Measurements from ENCODE around the gene ZFHX3.

The ZFHX3 gene

DNA sequence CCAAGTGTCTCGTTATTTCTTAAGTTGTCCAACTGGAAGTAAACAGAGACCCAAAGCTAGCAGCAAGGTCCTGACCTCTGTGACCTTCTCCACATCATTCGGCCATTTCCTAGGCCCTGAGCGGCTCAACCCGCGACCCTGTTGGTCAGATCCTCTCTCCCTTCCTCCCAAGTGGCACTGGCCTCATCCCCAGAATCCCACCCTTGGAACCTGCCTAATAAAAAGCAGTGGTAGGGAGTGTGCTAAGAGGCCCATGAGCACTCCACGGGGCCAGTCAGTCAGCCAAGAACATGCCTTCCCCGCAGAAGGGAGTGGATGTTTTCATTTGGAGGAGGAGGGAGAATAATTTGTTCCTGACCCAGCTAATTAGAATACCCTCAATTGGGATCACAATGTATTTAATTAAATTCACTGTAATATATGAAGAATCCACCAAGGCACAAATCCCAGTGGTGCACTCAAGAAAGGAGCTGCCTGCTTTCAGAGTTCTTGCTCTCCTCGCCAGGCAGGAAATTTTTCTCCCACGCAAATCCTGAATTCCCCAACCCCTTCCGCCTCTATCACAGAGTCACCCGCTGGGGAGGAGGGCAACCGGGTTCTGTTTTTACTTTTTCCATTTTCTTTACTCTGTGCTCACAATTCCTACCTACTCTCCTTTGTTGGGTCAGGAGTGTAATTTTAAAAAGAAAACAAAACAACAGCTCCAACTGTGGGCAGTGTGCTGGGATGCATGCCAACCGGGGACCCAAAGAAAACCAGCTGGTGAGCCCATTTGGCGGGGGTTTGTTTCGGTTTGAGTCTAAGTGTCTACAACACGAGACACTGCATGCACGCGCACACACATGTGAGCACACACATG lies 153.4 kb downstream of the ZFHX3 start:
- DNase-seq, result no peak

DNA sequence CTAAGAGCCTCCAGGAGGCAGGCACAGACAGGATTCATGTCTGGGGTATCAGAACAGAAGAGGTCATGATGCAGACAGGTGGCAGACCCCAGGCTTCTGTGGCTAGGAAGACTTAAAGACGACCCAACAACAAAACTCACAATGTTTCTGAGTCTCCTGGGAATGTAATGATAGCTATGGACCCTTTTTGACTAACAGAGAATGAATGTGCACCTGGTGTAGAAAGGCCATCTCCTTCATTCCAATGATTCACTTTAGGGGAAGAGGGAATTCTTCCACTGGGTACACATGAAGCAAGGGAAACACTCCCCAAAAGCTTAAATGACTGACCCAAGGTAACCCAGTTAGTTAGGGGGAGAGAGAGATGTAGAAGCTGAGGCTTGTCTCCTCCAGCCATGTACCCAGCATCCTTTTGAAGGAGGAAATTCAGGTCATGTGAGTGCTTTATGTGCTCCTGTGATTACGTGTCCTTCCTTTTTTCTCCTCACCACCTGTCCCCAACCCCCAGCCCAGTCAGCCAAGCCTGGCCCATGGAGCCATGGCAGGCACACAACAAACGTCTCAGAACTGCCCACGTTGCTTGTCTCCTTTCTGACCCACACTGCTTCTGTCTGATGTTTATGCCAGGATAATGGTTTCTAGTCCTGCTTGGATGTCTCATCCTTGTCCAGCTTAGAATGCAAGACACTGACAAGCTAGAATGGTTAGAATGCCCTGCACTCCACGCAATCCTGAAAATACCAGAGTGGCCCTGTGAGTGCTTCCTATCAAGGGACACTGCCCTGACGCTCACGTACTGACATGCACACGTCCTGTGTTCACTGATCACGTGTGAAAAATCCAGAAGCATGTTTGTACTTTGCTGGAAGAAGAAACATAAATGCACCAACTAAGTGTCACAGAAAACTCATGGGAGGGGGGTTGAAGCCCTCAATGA lies 156.4 kb downstream of the ZFHX3 start:
- DNase-seq, result no peak

DNA sequence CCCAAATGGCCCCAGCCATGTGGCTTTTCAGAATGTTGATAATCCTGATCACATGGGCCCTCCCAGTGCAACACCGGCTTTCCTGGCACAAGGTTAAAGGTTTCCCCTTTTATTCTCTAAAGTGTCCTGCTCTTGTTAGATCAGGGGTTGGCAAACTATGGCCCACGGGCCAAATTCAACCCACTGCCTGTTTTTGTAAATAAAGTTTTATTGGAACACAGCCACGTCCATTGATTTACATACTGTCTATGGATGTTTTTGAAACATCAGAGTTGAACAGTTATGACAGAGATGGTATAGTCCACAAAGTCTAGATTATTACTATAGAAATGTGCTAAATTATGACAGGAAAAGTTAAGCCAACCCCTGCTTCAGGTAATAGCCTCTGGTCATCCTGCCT lies 157.3 kb downstream of the ZFHX3 start:
- no peak for DNase-seq

GRCh38 chr16:72889616-72890582 lies 158.0 kb downstream of the ZFHX3 start:
- DNase-seq, result no peak

GRCh38 chr16:72887537-72887936 lies 160.4 kb downstream of the ZFHX3 start:
- DNase-seq, result no peak

DNA sequence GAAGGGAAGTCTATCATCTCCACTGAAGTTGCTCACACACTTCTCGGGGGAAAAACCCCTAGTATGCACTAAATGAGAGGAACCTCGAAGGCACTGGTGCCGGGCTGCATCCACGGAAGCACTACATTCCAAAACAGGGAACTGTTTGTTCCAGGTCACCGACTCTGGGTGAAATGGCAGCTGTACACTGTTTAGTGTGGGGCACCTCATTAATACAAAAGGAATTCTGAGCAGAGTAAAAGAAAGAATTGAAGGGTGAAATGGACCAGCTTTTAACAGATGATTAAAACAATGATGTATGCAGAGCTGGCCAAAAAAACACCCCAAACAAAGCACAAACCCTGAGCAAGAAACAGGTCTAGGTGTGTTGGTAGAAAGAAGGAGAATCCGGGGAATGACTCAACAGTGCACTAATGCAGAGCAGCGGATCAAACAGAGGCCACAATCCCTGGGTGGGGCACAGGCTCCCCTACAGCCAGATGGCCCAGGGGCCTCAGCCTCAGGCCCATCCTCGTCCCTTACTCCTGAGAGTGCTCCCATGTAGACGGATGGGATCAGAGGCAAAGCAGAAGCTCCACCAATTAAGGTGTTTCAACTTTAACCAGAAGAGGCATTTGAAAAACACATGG lies 161.5 kb downstream of the ZFHX3 start:
- no peak for DNase-seq

DNA sequence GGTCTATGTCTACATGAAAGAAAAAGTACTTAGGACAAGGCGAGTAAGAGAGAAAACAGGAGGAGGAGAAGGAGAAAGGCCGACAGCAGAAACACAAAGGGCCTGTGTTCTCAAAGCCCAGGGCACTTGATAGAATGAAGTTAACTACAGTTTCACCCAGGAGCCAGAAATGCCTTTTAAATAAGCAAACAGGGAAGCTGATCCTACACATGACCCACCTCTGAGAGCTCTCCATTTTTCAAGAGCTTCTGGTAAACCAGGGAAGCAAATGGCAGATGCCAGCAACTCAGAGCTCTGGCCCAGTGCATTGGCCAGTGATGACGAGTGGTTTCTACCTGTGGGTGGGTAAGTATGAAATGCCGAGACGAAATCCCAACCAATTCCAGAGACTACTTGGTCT lies 163.4 kb downstream of the ZFHX3 start:
- DNase-seq, result no peak

GRCh38 chr16:72884037-72884436 lies 163.9 kb downstream of the ZFHX3 start:
- no peak for DNase-seq

GRCh38 chr16:72879846-72880245 lies 168.1 kb downstream of the ZFHX3 start:
- no peak for DNase-seq

GRCh38 chr16:72878301-72879269 lies 169.3 kb downstream of the ZFHX3 start:
- DNase-seq, result no peak

DNA sequence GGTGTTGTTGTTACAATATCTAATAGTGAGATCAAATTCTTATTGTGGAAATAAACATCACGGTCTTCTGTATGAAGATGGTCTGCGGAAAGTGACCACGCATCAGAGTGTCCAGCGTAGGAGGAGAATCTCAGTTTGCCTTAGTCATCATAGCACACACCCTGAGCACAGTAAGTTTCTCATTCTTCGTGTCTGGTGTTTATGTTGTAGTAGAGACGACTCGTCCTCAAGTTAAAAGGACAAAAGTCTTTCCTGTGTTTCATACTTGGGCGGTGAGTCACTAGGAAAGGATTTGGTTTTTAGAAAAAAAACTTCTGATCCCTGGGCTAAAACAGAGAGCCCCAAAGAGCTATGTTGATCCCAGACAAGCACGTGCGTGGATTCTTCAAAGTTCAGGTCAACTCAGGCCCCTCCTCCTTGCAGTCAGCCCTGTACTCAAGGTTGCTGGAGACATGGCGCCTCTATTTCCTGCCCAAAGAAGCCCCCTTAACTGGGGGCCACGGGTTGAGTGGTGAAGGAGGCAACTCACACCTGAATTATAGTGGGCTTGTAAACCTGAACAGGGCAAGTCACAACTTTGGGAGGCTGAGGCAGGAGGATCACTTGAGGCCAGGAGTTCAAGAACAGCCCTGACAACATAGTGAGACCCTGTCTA lies 170.4 kb downstream of the ZFHX3 start:
- DNase-seq, result no peak

DNA sequence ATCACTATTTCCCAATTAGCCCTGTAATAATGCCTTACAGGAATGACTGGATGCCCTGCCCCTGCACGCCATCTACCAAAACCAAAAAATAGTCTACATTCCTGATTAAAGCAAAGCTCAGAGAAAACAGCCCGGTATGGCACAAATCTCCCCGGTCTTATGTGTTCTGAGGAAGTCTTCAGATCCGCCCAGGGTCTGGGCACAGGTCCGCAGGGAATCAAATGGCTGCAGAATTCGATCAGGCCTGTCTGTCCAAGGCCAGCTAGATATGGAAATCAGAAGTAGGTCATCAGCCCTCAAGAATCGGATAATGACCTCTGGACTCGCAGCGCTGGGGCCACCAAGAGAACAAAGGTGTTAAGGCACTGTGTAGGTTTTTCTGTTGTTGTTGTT lies 171.0 kb downstream of the ZFHX3 start:
- DNase-seq, result no peak

DNA sequence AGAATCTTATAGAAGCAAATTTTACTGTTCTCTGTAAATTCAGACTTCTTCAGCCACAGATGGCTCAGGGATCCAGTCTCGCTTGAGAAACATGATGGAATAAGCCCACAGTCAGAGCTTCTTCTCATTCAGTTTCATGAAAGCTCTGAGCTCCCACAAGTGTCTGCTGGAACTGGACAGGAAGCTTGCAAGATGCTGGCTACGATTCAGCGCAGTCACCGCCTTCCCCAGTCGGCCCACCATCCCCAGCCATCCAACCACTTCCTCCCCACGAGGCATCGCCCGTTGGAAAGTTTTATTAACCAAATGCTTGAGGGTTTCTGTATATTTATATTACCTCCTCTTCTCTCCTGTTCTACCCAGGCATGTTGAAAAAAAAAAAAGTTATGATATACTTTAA lies 171.7 kb downstream of the ZFHX3 start:
- no peak for DNase-seq

DNA sequence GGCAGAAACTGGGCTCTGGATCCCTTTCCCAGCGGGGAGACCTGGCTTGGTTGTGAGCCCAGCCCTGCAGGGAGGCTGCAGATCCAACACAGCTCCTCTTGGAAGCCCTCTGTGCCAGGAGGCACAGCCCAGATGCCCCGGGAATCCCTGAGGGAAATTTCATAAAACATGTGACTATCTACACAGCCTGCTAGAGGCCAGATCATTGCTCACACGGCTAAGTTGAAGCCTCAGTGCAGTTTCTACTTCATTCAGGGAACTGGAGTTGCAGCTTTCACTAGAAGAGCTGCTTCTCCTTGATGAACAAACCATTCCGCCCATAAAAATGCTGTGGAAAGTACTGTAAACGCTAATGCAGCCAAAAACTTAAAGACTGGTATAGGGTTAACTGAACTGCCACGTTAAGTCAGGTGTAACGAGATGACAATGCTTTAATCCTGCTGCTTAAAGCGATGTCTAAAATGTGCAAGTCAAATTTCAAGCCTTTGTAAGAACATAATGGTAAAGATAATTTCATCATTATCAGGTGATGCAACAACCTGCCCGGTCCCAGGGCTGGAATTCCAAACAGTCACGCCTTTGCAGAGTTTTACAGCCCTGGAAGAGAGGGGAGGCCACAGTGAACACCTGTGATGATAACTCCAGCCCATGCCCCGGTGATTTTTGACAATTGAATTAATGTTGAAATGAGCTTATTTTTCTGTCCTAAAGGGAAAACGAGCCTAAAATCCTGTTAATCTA lies 172.5 kb downstream of the ZFHX3 start:
- no peak for DNase-seq

DNA sequence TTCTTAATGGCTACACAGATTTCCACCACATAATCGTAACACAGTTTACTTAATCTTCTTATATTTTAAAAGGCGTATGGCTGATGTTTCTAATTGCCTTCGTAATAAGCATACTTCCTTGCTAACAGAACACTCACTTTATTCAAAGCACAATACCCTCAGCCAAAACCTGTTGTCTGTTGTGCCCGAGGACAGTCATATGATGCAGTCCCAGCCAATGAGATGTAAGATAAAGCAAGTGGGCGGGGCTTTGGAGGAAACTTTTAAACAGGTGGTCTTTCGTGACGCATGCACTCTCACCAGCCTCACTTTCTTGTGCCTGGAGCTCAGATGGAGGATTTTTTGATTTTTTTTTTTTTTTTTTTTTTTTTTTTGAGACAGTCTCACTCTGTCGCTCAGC lies 174.1 kb downstream of the ZFHX3 start:
- no peak for DNase-seq

GRCh38 chr16:72873044-72873443 lies 174.9 kb downstream of the ZFHX3 start:
- DNase-seq, result no peak

DNA sequence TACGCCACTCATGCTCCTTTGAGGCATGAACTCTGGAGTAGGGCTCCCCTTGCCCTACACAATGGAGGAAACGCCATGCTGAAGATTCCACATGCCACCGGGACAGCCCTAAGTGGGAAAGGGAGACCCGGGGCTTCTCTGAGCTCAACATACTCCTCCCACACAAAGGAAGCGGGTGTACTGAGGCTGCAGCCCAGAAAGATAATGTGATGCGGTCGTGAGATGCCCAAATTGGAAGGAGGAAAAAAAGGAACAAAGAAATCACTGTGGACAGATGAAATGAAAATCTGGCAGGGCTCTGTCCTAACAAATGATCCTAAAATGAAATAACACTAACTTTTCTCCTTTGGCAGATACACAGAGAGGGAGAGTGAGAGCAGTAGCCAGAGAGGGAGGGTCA lies 182.1 kb downstream of the ZFHX3 start:
- DNase-seq, result no peak

- DNase-seq, result no peak
Observed at GRCh38 chr16:72865258-72865657, 182.7 kb downstream of the ZFHX3 start.

GRCh38 chr16:72864130-72864833 lies 183.6 kb downstream of the ZFHX3 start:
- no peak for DNase-seq
